ENCODE measurements around the gene DOCK2. TPM values are rescaled to one million over a fixed set of nuclear protein-coding genes. Genes with fewer than 3 reads are reported as not detected.

The DOCK2 gene
- total RNA-seq, 1 experiment from 2014 or later: 1.4 TPM

GRCh38 chr5:169901896-169902295 lies 264.8 kb downstream of the DOCK2 start:
- H3K36me3 ChIP-seq (ENCODE audit: control insufficient read depth, insufficient read depth, low read length): no peaks in the 10 kb centered on the region
- no peak overlapping the region for H3K27ac ChIP-seq (ENCODE audit: low read length)
- TF ChIP-seq TCF7L2 (IDR thresholded peaks at IDR 0.05; ENCODE audit: low read depth, low read length) (no peak), POLR2AphosphoS5 (IDR thresholded peaks at IDR 0.05; ENCODE audit: low read depth, low read length) (no peak), SIN3A (IDR thresholded peaks at IDR 0.05; ENCODE audit: borderline replicate concordance, insufficient read depth, low read depth, low read length) (no peak)
- H3K4me1 ChIP-seq (ENCODE audit: control insufficient read depth, insufficient read depth, low read length): no peaks in the 10 kb centered on the region
- BruUV-seq (replicated peaks): no TSS peak
- no peaks in the 10 kb centered on the region for H3K27me3 ChIP-seq (ENCODE audit: control insufficient read depth, insufficient read depth, low read length)
- POLR2A ChIA-PET: no interaction called here
- intact Hi-C loops (cut with micrococcal nuclease; ENCODE audit: unreplicated experiment): no loop called here
- H3K9me3 ChIP-seq (ENCODE audit: control insufficient read depth, insufficient read depth, low read depth, low read length): no peaks in the 10 kb centered on the region
- no peak for DNase-seq (ENCODE audit: low read depth, low spot score)
- ATAC-seq: no peak
- CTCF ChIA-PET: no interaction called here
- in situ Hi-C loops (cut with HindIII; ENCODE audit: low pct_unique_long_range_greater_than_20kb, low sequenced_read_pairs): no loop called here
- H3K4me3 ChIP-seq (ENCODE audit: low read depth in 2 of 2, low read length in 2 of 2): no peak overlapping the region

- no TSS peak for BruUV-seq (replicated peaks)
- TF ChIP-seq TCF7L2 (IDR thresholded peaks at IDR 0.05; ENCODE audit: low read depth, low read length) (no peak), SIN3A (IDR thresholded peaks at IDR 0.05; ENCODE audit: borderline replicate concordance, insufficient read depth, low read depth, low read length) (no peak), REST (IDR thresholded peaks at IDR 0.05; ENCODE audit: insufficient read depth in 1 of 2, low read depth in 2 of 2, low read length in 1 of 2) (no peak), POLR2AphosphoS5 (IDR thresholded peaks at IDR 0.05; ENCODE audit: low read depth, low read length) (no peak), CTCF (IDR thresholded peaks at IDR 0.05) (no peak)
Measured at GRCh38 chr5:169904059-169904458, 267.0 kb downstream of the DOCK2 start.

GRCh38 chr5:169904508-169904907 lies 267.4 kb downstream of the DOCK2 start:
- no peaks in the 10 kb centered on the region for H3K27me3 ChIP-seq (ENCODE audit: control insufficient read depth, insufficient read depth, low read length)
- CTCF ChIA-PET: interaction anchor here (0.6 kb wide), 1 partner anchor 384 kb away, joined by 4 read pairs; no protein-coding TSS in a partner anchor
- H3K4me1 ChIP-seq (ENCODE audit: control insufficient read depth, insufficient read depth, low read length): no peaks in the 10 kb centered on the region
- H3K4me3 ChIP-seq (ENCODE audit: low read depth in 2 of 2, low read length in 2 of 2): no peak overlapping the region
- H3K9me3 ChIP-seq (ENCODE audit: control insufficient read depth, insufficient read depth, low read depth, low read length): no peaks in the 10 kb centered on the region
- ATAC-seq (0 out of 2 replicates have a peak, but pooled peaks have one; percentile 38), DNase-seq (ENCODE audit: low read depth, low spot score) (no peak)
- H3K27ac ChIP-seq (ENCODE audit: low read length): no peak overlapping the region
- in situ Hi-C loops (cut with HindIII; ENCODE audit: low pct_unique_long_range_greater_than_20kb, low sequenced_read_pairs): no loop called here
- no TSS peak for BruUV-seq (replicated peaks)
- H3K36me3 ChIP-seq (ENCODE audit: control insufficient read depth, insufficient read depth, low read length): no peaks in the 10 kb centered on the region
- intact Hi-C loops (cut with micrococcal nuclease; ENCODE audit: unreplicated experiment): no loop called here
- TF ChIP-seq REST (IDR thresholded peaks at IDR 0.05; ENCODE audit: insufficient read depth in 1 of 2, low read depth in 2 of 2, low read length in 1 of 2) (no peak), CTCF (IDR thresholded peaks at IDR 0.05) (no peak), TCF7L2 (IDR thresholded peaks at IDR 0.05; ENCODE audit: low read depth, low read length) (no peak), SIN3A (IDR thresholded peaks at IDR 0.05; ENCODE audit: borderline replicate concordance, insufficient read depth, low read depth, low read length) (no peak), POLR2AphosphoS5 (IDR thresholded peaks at IDR 0.05; ENCODE audit: low read depth, low read length) (no peak)
- POLR2A ChIA-PET: no interaction called here

More at GRCh38 chr5:169904059-169904458, 267.0 kb downstream of the DOCK2 start:
- H3K4me1 ChIP-seq (ENCODE audit: control insufficient read depth, insufficient read depth, low read length): no peaks in the 10 kb centered on the region
- H3K4me3 ChIP-seq (ENCODE audit: low read depth in 2 of 2, low read length in 2 of 2): no peak overlapping the region
- POLR2A ChIA-PET: no interaction called here
- intact Hi-C loops (cut with micrococcal nuclease; ENCODE audit: unreplicated experiment): no loop called here
- in situ Hi-C loops (cut with HindIII; ENCODE audit: low pct_unique_long_range_greater_than_20kb, low sequenced_read_pairs): no loop called here
- H3K9me3 ChIP-seq (ENCODE audit: control insufficient read depth, insufficient read depth, low read depth, low read length): no peaks in the 10 kb centered on the region
- H3K27me3 ChIP-seq (ENCODE audit: control insufficient read depth, insufficient read depth, low read length): no peaks in the 10 kb centered on the region
- ATAC-seq: no peak
- no peak for DNase-seq (ENCODE audit: low read depth, low spot score)
- CTCF ChIA-PET: no interaction called here
- no peaks in the 10 kb centered on the region for H3K36me3 ChIP-seq (ENCODE audit: control insufficient read depth, insufficient read depth, low read length)
- H3K27ac ChIP-seq (ENCODE audit: low read length): no peak overlapping the region
